T-helper 9 cell (primary cell): Measurements from ENCODE around the gene FOXL3.
"Not testable (repeated sequence)": the region's sequence is repeated elsewhere in the genome, so short reads cannot be mapped to it uniquely, and the experiment has no call there.

Experiments used
- DNase-seq: peaks from one replicate; pipeline ENCODE4 v3.0.0-alpha.2; 2020

The FOXL3 gene

GRCh38 chr7:292226-292625 is 2.3 kb downstream of the FOXL3 start:
- DNase-seq: no peak

GRCh38 chr7:292826-293225 is 2.9 kb downstream of the FOXL3 start:
- DNase-seq: no peak

- DNase-seq: no peak
These were observed 3.9 kb downstream of the FOXL3 start for GRCh38 chr7:293681-294439.

DNA sequence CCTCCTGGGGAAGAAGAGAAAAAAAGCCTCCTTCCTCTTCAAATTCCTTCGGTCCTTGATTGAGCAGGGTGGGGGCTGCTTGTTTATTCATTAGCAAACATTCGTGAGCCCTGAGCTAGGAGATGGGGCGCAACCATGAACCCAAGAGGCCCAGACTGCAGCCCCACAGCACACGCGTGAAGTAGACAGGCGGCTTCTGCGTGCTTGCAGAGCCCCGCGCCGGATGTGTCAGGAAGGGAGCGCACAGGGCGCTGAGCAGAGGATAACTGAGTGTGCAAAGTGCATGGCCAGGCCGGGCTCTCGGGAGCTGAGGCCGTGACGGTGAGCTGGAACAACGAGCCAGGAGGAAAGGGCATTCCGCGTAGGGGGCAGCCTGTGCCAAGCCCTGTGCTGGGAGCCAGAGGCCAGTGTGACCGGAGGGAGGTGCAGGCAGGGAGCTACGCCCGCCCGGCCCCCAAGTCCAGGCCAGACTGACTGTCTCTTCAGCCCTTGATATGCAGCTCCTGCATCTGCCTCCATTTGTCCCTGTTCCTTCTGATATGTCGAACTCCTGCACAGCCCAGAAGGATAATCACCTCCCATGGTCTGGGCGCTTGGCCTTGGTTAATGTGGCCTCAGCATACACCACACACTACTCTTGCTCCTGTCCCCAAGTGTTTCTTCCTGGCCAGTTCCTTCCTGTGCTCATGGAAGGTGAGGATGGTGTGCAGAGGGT is 4.6 kb downstream of the FOXL3 start:
- DNase-seq: no peak

DNA sequence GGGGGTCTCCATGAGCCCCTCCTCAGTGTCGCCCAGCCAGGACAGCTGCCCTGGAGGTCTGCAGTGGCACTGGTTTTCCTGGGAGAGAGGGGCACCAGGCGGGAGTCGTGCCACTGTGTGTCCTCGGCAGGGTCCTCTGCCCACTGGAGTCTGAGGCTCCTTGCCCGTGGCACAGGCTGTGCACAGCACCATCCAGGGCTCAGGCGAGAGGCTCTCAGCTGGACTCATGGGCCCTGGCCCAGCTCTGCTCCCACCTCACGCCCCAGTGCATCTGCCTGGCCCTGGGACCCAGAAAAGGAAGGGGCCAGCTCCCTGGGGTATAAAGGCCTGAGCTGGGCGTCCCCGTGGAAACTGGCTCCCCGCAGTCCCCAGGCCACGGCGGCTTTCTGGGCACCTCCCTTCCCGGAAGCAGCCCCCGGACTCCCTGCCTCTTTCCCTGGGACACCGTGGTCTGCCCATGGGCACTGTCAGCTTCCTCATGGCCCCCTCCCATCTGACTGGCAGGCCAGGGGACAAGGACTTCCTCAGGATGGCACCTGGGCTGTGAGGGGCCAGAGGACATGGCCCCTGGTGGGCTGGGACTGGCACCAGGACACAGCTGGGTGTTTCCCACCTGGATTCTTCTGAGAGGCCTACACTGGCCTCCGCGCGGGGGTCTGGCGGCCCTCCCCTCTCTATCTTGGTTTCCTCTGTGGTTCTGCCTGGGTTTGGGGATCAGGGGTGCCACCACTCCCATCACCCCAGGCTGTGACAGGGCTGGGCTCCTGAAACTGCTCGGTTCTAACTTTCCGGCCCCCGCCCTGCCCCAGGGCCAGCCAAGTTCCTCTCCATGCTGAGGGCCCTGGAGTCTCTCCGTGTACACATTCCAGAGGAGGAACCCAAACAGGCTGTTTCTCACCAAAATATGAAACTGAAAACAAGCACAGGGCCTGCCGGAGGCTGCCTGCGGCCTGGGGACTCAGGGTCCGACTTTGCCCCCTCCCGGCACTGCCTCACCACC is 5.5 kb downstream of the FOXL3 start:
- no peak for DNase-seq

- no peak for DNase-seq
These were observed 6.5 kb downstream of the FOXL3 start for GRCh38 chr7:296373-296945.

- not testable (repeated sequence) for DNase-seq
These were observed 7.2 kb downstream of the FOXL3 start for GRCh38 chr7:297141-297540.

DNA sequence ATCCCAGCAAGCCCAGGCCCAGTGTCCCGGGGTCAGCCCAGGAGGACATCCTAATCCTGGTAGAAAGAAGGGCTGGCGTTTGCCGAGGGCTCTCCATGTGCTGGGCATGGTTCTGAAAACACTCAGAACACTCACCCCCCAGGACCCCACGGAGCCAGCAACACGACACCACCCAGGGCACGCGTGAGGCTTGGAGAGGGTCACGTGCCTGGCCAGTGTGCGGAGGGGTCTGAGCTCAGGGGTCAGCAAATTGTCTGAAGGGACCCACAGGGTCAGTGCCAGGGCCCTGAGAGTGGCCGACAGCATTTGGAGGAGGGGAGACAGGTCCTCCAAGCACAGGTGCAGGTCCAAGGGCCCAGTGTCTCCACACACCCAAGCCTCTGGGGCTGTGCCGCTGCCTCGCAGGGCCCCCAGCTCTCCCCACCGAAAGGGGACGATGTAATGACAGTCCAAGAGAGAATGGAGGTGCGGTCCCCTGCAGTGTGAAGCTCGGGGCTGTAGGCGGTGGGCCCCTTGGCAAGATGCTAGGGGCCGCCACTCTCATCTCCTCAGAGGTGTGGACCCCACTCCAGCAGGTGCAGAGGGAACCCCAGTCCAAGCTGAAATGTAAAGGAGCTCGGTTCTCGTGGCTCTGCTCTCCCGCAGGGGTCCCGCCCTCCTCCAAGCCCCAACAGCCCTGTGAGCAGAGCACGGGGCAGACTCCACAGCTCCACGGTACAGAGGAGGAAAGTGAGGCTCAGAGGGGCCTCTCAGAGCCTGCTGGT is 7.8 kb downstream of the FOXL3 start:
- no peak for DNase-seq

DNA sequence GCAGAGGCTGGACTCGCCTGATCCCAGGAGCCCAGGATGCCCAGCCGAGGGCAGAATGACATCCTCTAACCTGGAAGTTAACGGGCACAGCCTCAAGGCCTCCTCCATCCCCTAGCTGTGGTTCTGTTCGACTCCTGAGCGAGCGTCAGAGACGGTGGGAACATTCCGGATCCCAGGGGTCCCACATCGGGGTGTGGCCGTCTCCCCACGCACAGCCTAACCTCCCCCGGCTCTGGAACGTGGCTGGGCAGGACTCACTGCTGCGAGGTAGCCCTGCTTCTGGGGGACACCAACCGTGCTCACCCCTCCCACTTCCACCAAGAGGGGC is 8.4 kb downstream of the FOXL3 start:
- DNase-seq: no peak

DNA sequence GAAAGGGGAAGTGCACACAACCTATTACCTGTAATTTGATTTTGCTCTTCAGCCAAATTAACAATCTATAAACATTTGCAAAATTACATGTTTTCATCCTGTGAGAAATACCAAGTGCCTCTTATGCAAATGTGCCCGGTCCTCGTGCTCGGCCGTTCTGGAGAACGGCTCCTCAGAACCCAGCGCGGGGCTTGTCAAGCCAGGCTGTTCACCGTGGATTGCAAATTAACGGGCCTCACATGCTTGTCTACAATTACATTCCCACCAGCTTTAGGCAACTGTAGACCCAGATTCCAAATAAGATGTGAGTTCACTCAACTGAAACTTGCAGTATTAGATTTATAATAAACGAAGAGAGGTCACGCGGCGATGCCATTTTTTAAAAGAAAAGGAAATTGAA is 8.8 kb downstream of the FOXL3 start:
- no peak for DNase-seq

DNA sequence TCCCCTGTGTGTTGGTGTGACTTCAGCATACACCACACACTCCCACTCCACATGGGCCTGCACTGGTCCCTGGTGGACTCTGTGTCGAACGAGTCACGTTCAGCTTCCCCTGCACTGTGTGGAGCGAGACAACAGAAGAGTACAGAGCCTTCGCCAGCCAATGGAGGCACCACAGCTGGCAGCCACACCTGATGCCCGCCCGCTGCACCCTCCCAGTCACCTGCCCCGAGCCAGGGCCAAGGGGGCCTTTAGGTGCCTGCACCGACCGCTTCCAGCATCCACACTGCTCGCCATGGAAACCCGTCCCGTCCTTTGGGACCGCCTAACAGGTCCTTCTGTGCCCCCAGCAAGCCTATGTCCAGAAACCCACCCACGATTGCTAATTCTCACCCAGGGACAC is 9.2 kb downstream of the FOXL3 start:
- no peak for DNase-seq

- DNase-seq: no peak
These were observed 9.7 kb downstream of the FOXL3 start for GRCh38 chr7:299628-300027.

- DNase-seq: no peak
These were observed 10.1 kb downstream of the FOXL3 start for GRCh38 chr7:300048-300447.

DNA sequence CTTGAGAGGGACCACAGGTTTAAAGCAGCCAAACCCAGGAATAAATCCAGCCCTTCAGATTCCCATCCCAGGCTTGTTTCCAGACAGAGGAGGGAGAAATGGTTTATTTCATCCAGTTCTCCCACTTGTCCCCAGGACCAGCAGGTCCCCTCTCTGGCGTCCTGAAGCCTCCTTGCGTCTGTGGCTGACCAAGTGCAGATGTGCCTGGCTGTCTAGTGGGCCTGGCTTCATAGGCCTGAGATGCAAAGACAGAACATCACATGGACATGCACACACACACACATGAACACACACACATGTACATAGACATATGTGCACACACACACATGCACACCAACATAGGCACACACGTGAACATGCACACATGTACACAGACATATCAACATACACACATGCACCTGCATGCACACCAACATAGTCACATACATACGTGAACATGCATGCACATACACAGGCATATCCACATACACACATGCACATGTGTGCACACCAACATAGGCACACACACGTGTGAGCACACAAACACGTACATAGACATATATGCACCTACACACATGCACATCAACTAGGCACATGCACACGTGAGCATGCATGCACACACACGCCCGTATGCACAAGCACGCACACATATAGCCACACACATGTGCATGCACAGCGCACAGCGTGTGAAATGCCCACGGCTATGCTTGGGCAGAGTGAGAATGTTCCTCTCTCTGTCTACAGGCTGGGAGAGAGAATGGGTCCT is 10.7 kb downstream of the FOXL3 start:
- no peak for DNase-seq

GRCh38 chr7:301291-302053 is 11.5 kb downstream of the FOXL3 start:
- no peak for DNase-seq

DNA sequence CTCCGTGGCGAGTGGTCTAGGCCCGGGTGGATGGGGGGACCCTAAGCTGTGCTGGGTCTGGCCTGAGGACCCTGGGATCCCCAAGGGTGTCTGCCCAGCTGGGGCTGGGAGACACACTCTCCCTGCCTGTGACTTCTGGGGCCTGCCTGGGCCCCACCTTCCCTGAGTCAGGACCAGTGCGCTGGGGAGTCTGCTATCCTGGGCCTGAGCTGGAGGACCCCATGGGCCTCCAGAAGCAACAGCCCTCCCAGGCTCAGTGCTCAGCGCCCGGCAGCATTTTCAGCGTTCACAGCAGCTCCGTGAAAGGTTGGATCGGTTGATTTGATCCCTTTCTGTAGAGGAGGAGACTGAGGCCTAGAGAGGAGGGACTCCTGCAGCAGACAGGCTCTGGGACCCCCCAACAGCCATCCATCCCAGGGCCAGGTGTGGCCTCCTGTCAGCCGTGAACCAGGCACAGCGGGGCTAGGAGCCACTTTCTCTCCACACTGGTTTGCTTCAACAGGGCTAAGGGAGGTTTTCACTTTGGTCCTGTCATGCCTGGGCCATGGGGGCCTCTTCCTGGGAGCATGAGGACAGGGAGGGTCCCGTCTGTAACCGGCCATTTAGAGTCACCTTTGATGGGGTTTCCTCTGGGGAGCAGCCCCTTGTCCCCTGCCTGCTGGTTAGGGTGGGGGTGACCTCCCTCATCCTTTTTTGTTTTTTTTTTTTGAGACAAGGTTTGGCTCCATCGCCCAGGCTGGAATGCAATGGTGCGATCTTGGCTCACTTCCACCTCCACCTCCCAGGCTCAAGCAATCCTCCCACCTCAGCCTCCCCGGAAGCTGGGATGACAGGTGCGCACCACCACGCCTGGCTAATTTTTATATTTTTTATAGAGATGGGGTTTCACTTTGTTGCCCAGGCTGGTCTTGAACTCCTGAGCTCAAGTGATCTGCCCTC is 12.4 kb downstream of the FOXL3 start:
- DNase-seq: no peak

DNA sequence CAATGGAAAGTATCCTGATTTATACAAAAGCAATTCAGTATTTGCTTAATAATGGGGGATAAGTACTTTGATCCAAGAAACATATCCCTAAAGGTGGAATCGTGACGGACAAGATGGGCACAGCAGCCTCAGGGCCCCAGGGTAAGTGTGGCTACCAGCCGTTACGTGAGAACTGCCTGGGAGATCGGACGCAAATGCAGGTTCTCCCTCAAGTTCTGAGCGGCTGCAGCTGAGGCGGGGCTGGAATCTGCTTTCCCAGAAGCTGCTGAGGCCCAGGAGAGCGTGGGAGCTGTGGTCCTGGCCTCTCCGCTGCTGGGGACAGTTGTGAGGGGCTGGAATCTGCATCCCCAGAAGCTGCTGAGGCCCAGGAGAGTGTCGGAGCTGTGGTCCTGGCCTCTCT is 13.5 kb downstream of the FOXL3 start:
- DNase-seq: no peak

GRCh38 chr7:303884-304573 is 14.1 kb downstream of the FOXL3 start:
- no peak for DNase-seq
